ENCODE measurements around the gene IGFBP3.

IGFBP3 gene

DNA sequence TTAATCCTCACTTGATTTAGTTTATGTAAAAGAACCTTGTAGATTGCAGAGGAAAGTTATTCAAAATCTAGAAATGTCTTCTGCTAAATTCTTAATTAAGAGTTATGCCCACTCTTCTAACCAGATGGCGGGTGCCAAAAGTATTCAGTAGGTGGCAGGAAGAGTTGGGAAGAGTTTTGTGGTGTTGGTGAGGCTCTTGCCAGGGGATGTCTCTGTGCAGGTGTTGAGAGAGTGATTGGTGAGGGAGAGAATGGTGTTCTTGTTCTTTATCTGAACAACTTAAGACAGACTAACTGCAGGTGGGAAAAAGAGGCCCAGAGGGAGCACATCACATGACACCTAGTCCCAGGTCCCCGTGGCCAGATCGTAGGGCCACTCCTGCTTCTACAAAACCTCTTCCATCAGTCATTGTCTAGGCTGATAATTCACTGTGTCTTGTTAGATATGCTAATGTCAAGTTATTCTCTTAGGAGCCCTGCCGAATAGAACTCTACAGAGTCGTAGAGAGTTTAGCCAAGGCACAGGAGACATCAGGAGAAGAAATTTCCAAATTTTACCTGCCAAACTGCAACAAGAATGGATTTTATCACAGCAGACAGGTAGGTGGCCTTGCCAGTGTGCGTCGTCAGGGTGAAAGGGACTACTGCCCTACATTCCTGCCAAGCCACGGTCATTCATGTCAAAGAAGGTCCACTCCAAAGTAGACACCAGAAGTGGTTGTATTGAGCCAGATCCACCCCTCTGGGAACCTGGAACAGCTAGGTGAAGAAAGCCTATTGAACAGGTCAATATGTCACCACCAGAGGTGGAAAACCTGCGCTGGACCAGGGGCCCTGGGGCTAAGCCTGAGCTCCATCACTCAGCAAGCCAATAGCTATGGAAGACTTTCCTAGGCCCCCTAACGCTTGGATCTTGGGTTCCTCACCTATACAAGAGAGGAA lies 29.3 kb downstream of the IGFBP3 start:
- no peak for DNase-seq

DNA sequence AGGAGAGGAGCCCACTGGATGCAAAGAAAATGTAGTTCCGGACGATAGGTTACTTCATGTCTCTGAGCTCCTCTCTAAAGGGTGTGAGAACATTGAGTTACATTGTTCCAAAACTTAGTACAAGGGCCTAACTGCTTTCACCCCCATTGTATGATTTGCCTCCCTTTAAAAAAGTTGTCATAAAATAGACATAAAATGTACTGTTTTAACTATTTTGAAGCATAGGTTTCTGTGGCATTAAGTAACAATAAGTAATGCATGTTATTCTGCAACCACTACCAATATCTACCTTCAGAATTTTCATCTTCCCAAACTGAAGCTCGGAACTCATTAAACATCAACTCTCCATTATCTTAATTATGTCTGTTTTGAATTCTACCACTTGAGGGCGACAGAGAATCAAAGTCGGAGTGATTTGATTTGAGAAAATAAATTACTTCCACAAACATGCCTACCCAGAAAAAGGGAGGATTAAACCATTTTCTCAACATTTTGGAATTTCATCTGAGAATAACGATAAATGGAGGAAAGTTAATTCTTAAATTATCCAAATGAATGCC lies 30.1 kb downstream of the IGFBP3 start:
- no peak for DNase-seq

DNA sequence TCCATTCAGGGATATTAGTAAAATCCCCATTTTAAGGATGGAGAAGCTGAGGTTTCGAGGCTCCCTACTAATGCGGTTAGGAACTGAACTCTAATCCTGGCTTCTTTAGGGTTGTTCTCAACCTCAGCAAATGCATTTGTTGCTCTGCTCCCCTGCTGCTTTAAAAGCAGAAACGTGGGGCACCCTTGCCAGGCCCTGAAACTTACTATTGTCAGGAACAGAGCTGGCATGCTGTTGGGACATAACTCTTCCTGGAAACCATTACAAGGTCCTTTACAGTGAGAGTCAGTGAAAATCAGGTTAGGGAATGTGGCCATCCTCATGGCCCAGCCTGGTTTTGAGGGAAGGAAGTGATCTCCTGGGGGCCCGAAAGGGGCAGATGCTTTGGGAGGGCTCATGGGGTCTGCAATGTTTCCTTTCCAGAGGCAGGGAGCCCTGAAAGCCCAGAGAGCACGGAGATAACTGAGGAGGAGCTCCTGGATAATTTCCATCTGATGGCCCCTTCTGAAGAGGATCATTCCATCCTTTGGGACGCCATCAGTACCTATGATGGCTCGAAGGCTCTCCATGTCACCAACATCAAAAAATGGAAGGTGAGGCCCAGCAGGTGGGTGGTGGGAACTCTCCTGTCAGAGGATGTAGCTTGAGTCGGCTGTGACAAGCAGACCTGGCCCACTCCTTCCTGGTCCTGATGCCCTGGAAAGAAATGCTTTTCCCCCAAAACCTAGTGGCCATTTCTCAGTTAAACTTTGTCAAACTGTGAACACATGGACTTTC lies 30.8 kb downstream of the IGFBP3 start:
- DNase-seq = no peak

DNA sequence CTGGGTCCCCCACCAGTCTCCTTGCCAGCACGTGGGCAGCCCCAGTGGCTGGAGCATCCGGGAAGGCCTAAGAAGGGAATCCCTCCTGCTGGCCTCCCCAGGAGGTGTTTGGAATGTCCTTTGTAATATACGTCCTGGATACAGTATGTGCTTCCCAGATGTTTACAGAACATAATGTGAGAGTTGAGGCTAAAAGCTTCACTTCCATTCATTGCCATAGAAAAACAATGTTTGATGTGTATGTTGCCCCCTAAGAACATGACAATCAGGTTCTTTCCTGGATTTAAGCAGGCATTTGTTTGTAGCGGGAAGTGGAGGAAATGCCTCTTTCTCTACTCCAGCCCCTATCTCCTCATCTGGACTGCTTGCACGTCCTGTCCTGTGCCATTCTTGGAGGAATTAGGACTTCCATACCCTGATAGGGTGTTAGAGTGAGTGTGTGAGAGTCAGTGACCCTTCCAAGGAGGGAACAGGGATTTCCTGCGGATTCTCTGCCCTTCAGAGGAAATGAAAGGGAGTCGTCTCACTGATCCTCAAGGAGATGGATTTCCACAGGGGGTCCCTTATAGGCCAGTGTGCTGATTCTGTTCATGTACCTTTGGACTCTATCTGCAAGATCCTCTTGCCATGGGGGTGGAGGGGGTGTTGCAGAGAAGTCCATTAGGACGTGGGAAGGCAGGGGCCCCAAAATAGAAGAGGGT lies 31.6 kb downstream of the IGFBP3 start:
- no peak for DNase-seq

DNA sequence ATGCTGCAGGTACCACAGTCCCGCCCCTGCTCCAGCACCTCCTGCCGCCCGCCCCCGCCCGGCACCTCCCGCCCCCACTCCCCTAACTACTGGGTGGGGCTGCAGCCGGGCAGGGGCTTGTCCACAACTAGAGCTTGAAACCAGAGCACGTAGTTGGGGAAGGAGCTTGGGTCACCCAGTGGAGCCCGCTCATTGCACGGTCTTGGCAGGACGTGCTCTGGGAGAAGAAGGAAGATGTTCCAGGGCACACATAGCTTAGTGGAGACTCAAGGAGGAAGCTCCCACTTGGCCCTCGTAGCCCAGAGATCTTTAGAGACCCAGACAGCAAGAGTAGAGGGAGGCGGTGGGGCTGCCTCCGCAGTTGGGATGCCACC lies 32.1 kb downstream of the IGFBP3 start:
- DNase-seq = no peak

DNA sequence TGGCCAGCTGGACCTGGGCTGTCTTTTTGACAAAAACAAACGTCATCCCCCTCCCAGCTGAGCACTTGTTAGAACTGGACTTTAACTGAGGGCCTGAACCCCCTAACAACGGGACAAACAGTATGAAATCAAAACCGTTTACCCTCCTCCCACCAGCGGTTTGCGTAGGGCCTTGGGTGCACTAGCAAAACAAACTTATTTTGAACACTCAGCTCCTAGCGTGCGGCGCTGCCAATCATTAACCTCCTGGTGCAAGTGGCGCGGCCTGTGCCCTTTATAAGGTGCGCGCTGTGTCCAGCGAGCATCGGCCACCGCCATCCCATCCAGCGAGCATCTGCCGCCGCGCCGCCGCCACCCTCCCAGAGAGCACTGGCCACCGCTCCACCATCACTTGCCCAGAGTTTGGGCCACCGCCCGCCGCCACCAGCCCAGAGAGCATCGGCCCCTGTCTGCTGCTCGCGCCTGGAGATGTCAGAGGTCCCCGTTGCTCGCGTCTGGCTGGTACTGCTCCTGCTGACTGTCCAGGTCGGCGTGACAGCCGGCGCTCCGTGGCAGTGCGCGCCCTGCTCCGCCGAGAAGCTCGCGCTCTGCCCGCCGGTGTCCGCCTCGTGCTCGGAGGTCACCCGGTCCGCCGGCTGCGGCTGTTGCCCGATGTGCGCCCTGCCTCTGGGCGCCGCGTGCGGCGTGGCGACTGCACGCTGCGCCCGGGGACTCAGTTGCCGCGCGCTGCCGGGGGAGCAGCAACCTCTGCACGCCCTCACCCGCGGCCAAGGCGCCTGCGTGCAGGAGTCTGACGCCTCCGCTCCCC lies 32.7 kb downstream of the IGFBP3 start, which contains the start of gene IGFBP1:
TSS of gene IGFBP1 (plus strand) at position 304 of the 808 bp plus-strand sequence. CDS start at position 469, 165 bp downstream.
- no peak for DNase-seq

DNA sequence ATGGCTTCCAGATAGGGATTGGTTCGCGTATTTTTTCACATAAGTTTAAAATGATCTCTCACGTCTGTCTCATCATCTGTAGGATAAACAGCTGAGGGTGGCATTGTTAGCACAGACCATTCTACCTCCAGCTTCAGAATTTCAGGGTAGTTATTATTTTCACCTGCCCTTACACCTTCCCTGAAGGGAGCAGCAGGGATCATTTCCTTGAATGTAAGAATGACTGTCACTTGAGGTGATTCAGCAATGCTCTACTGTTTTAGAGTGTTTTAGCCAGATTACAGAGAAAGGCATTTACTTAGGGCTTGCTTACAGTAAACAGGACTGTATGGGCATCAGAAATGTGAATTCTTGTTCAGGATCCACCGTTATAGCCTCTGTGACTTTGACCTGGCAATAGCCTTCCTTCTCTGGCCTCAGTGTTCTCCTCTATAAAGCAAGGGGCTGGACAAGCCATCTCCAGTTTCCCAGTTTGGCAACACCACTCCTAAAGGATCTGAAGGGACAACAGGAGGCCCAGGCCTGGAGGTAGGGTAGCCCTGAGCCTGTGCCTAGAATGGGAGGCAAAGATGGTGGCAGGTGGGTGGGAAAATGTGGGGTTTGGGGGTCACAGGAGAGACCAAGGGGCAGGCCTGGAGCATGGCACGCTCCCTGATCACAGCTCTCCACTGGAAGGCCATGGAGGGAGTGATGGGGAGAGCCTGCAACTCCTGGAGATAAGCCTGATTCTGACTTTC lies 34.0 kb downstream of the IGFBP3 start:
- no peak for DNase-seq

DNA sequence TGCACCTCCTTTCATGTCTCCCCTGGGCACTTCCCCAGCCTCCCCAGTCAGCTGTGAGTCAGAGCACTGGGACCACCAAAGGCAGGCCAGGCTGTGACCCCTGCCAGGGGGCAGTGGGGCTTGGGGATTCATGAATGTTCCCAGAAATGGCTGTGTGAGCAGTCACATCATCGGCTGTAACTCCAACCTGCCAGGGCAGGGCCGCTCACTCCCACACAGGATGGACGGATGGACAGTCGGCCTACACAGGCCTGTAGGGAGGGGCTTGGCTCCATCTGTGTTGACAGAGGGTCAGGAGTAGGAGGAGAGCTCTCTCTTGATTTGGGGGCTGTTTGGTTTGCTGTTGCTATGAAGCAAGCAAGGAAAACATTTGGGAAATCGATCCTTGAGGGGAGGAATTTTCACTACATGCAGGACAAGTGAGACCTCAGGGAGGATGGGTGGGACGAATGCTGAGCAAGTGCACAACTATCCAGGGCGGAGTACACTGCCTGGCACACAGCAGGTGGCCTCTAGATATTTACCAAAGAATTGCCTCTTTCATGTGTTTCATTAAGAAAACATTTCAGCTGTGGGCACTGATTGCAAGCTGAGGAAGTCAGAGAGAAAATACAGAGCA lies 35.7 kb downstream of the IGFBP3 start:
- DNase-seq = no peak

DNA sequence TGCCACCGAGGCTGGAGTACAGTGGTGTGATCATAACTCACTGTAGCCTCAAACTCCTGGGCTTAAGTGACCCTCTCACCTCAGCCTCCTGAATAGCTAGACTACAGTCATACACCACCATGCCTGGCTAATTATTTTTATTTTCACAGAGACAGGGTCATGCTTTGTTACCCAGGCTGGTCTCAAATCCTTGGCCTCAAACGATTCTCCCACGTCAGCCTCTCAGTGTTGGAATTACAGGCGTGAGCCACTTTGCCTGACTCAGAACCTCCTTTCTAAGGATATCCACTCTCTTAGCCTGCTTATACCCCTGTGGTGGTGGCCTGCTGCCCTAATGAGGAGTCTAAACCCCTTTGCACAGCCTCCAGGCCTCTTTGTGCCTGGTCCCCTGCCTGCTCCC lies 36.9 kb downstream of the IGFBP3 start:
- DNase-seq = no peak

DNA sequence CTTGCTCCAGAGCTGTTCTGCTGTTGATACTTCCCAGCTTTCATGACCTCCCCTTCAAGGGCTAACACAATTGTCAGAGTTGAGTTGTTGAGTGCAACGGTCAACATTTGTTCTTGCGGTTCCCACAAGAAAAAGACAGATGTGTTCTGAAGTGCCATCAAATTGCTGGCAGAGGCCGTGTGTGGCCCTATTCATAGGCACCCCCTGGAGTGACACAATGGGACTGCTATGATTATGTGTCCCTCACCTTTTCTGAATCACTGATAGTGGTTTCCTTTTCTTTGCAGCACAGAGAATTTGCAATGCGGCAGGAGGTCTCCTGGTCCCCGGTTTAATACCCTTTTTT lies 38.6 kb downstream of the IGFBP3 start:
- no peak for DNase-seq

DNA sequence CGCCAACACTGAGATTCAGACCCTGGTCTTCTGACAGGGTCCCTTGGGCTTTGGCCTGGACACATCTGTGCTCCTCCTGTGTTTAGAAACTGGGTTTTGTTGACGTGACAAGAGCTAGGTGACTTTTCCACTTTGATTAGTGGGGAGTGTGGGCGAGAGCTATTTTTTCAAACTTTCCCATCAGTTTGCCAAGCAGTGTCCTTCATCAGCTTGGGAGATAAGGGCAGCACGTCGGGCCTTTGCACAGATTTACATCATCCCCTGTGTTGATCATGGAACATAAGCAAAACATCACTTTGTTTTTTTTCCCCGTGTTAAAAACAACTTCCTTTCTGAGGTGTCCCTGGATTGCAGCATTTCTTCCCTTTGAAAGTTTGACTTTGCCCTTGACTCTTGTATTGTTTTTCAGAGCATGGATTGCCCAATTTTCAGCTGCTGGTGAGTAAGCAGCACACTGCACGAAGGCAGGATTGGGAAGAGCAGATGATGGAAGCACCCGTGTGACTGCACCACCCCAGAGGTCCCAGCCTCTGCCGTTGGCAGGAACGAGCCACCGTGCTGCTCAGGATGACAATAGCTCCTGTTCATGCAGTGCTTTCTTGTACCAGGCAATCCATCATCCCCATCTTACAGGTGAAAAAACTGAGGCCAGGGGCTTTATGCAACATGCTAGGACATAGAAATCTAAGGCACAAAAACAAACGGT lies 39.2 kb downstream of the IGFBP3 start:
- DNase-seq = no peak

DNA sequence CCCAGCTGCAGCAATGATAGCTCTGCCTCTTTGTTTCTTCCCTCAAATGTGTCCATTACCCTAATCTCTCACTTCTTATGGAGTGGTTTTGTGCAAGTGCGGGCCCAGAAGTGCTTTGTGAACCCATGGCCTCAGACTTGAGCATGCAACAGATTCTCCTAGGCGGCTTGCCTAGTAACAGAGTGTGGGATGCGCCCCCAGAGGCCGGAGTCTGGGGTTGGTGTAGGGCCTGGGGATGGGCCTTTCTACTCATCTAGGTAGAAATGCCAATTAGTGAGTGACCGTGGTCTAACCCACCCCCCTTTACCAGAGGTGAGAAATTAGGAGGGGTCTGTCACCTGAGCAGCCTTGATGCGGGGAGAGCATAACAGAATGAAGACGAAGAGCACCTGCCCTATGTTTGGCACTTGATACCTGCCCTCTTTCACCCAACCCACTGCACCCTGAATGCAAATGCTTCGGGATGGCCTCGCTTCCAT lies 39.8 kb downstream of the IGFBP3 start:
- no peak for DNase-seq

DNA sequence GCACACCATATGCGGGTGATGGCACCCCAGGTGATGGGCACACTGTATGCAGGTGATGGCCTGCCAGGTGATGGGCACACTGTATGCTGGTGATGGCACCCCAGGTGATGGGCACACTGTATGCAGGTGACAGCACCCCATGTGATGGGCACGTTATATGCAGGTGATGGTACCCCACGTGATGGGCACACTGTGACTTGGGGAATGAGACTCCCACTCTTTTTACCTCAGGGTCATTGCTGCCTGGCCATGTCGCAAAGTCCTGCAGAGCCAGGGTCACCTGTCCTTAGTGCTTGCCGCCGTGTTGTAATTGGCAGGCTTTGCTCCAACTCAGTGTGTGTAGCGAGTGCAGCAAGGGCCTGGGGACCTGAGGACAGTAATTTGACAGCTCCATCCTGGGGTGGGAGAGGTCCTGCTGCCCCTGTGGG lies 40.6 kb downstream of the IGFBP3 start:
- DNase-seq = no peak

DNA sequence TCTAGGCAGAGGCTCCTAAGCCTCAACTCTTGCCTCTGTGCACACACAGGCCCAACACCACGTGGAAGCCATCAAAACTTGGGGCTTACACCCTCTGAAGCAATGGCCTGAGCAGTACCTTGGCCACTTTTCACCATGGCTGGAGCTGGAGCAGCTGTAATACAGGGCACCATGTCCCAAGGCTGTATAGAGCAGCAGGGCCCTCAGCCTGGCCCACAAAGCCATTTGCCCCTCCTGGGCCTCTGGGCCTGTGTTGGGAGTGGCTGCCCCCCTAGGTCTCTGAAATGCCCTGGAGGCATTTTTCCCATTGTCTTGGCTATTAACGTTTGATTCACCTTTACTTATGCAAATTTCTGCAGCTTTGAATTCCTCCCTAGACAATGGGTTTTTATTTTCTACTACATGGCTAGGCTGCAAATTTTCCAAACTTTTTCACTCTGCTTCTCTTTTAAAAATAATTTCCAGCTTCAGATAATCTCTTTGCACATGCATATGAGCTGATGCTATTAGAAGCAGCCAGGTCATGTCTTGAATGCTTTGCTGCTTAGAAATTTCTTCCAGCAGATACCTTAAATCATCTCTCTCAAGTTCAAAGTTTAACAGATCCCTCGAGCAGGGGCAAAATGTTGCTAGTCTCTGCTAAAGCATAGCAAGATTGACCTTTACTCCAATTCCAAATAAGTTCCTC lies 42.5 kb downstream of the IGFBP3 start:
- no peak for DNase-seq

DNA sequence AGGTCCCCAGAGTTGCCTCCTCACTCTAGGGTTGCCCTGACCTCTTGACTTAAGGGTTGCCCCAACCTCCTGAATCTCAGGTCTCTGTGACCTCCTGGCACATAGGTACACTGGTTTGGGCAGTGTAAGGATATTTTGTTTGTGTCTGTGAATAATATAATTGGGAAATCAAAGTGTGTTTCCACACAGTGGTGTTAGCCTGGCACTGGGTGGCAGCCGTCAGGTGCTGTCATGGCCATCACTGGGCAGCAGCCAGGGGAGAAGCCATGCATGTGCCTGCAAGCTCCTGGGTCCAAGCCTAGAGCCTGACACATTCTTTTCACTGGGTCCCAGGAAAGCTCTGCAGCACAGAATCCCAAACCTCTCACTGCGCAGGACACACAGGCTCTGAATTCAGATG lies 44.6 kb downstream of the IGFBP3 start:
- DNase-seq = no peak

DNA sequence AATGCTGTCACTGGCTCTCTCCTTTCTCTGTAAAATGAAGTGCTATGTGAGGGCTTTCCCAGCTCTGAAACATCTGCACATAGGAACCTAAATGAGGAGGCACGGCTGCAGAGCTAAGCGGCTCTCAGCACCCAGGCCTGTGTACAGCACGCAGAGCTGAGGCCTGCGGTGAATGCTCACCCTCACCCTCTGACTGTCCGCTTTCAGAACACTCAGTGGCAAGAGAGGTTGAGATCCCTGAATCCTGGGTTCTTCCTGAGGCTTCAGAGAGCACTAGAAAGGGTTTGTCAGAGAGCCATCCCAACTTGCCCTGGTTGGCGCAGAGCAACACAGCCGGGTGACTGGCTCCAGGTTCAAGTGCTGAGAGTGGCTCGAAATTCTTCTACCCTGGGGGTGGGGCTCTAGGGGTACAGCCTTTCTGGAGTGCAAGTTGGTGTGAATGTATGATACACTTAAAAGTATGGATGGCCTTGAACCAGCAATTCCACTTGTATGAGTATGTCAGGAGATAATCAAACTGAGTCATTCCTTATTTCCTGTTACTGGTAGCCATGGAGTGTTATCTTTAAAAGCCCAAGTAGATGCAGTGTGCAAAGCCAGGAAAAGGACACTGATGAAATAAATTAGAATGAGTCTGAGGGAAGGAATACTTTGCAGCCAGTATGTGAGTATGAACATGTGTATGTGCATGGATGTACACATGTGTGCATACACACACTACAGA lies 46.5 kb downstream of the IGFBP3 start:
- no peak for DNase-seq

DNA sequence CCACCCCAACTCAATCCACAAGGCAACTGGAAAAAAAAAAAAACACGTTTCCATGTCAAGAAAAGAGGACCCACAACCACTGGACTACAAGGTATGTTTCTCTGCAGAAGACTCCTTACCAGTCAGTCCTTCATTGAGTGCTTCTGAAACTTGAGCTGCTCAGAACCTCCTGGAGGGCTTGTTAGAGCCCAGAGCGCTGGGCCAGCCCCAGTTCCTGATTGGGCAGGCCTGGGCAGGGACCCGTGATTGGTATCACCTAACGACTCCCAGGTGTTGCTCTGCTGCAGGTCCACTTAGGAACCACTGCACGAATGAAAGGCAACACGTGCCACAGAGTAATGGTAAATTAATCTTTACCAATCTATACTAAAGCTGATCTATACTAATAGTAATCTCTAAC lies 47.7 kb downstream of the IGFBP3 start:
- DNase-seq = no peak

DNA sequence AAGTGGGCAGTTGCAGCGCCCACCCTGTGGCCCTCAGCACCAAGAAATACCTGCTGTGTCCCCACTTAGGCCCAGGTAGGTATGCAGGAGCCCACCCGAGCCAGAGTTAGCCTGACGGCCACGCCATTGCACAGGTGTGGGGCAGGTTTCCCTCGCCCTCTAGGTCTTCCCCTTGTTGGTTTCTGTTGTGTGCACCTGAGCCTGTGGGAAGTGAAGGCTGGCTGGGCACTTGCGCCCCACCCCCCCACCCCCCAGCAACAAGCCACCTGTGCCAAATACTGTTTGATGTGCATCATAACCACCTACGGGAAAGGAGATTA lies 48.1 kb downstream of the IGFBP3 start, which contains the start of gene CCDC201:
TSS of gene CCDC201 (minus strand) at position 48 of the 320 bp plus-strand sequence. CDS start 75 bp downstream, outside the sequence.
- no peak for DNase-seq

Data from central memory CD4-positive, alpha-beta T cell (primary cell).